Parathyroid adenoma (tissue), 2 donors: Measurements from ENCODE around the gene IFT52.
"Not testable (repeated sequence)": the region's sequence is repeated elsewhere in the genome, so short reads cannot be mapped to it uniquely, and the experiment has no call there.

Experiments
- H2AFZ ChIP-seq: fragments of 300-600 bp; sonication (generic); one replicate; pipeline ENCODE4 v1.7.0; 2017; ENCODE audit warnings: antibody characterized with exemption, mild to moderate bottlenecking
- H3K27ac ChIP-seq: fragments of 300-600 bp; sonication (generic); one replicate; pipeline ENCODE4 v1.7.0; 2017
- H3K27me3 ChIP-seq: fragments of 300-600 bp; sonication (generic); one replicate; pipeline ENCODE4 v1.7.0; 2017; ENCODE audit warnings: low read length; ENCODE audit not compliant: control insufficient read depth, insufficient read depth
- H3K36me3 ChIP-seq: fragments of 300-600 bp; sonication (generic); one replicate; pipeline ENCODE4 v1.7.0; 2017; ENCODE audit warnings: low read length; ENCODE audit not compliant: control insufficient read depth, insufficient read depth
- H3K4me1 ChIP-seq: fragments of 300-600 bp; sonication (generic); one replicate; pipeline ENCODE4 v1.7.0; 2017; ENCODE audit warnings: control low read depth
- H3K4me2 ChIP-seq: fragments of 300-600 bp; sonication (generic); one replicate; pipeline ENCODE4 v1.7.0; 2017; ENCODE audit warnings: low read length
- H3K4me3 ChIP-seq: fragments of 300-600 bp; sonication (generic); one replicate; pipeline ENCODE4 v1.7.0; 2017; ENCODE audit warnings: low read depth, low read length
- H3K79me2 ChIP-seq: fragments of 300-600 bp; sonication (generic); one replicate; pipeline ENCODE4 v1.7.0; 2017; ENCODE audit warnings: control low read depth
- H3K9ac ChIP-seq: fragments of 300-600 bp; sonication (generic); one replicate; pipeline ENCODE4 v1.7.0; 2017; ENCODE audit warnings: mild to moderate bottlenecking
- H3K9me3 ChIP-seq: fragments of 300-600 bp; sonication (generic); one replicate; pipeline ENCODE4 v1.7.0; 2017; ENCODE audit warnings: low read length; ENCODE audit not compliant: control insufficient read depth
- TF ChIP-seq, protein P1 (sequence below): fragments of 300-600 bp; sonication (generic); IDR thresholded peaks from one replicate; pipeline ENCODE4 v1.7.0; 2017; ENCODE audit warnings: antibody characterized with exemption, mild to moderate bottlenecking
- donor health status: primary hyperparathyroidism.

The IFT52 gene

DNA sequence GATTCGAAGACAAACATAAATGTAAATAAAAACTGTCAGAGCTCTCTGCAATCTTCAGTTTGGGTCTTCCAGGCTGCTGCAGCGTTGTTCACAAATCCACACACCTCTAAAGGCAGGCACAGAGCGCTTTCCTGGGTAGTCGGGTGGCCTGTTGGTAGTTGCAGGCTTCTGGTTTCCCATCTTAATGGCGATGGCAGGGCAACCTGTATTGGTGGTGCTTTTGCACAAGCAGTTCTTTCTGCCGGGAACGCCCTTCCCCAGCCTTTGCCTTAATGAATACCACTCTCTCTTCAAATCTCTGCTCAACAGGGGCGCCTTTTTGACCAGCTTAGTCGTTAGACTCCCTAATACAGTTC lies 723 bp upstream of the IFT52 start:
- no peaks in the 10 kb centered on the region for H3K27me3 ChIP-seq
- peaks cover 3% of the 10 kb centered on the region for H3K4me1 ChIP-seq
- peak overlapping the region; percentile 97 for H3K4me3 ChIP-seq
- H3K36me3 ChIP-seq, result no peaks in the 10 kb centered on the region
- H2AFZ ChIP-seq, result peak overlapping the region; percentile 100
- H3K9ac ChIP-seq, result peak overlapping the region; percentile 54
- no peaks in the 10 kb centered on the region for H3K9me3 ChIP-seq
- H3K27ac ChIP-seq, result peak overlapping the region; percentile 89
- peak overlapping the region; percentile 98 for H3K4me2 ChIP-seq
- H3K79me2 ChIP-seq, result peaks cover 9% of the 10 kb centered on the region
- TF ChIP-seq, protein P1, sequence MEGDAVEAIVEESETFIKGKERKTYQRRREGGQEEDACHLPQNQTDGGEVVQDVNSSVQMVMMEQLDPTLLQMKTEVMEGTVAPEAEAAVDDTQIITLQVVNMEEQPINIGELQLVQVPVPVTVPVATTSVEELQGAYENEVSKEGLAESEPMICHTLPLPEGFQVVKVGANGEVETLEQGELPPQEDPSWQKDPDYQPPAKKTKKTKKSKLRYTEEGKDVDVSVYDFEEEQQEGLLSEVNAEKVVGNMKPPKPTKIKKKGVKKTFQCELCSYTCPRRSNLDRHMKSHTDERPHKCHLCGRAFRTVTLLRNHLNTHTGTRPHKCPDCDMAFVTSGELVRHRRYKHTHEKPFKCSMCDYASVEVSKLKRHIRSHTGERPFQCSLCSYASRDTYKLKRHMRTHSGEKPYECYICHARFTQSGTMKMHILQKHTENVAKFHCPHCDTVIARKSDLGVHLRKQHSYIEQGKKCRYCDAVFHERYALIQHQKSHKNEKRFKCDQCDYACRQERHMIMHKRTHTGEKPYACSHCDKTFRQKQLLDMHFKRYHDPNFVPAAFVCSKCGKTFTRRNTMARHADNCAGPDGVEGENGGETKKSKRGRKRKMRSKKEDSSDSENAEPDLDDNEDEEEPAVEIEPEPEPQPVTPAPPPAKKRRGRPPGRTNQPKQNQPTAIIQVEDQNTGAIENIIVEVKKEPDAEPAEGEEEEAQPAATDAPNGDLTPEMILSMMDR, result no peak

- H3K27ac ChIP-seq, H3K4me2 ChIP-seq, H3K27me3 ChIP-seq, H3K9ac ChIP-seq, H3K36me3 ChIP-seq, H2AFZ ChIP-seq, H3K9me3 ChIP-seq, H3K79me2 ChIP-seq, H3K4me3 ChIP-seq, H3K4me1 ChIP-seq: not testable (repeated sequence)
Observed at GRCh38 chr20:43601960-43602359, 11.2 kb downstream of the IFT52 start.

DNA sequence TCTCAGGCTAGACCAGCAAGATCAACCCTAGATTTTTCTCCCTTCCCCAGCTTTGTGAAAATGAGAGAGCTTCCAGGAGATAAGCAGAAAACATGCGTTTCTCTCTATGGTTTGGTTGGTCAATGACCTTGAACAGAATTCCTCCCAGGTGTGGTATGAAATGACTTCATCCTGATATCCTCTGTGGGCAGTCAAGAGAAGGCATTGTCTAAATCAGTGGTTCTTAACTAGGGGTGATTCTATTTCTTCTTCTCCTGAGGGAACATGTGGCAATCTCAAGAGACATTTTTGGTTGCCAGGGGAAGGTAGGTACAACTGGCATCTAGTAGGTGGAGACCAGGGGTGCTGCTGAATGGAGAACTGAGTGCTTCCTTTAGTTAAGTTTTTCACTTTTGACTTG lies 12.4 kb downstream of the IFT52 start:
- TF ChIP-seq, protein P1, result no peak
- Histone ChIP-seq H3K9me3 (no peaks in the 10 kb centered on the region), H3K79me2 (no peaks in the 10 kb centered on the region), H3K36me3 (no peaks in the 10 kb centered on the region), H3K9ac (no peak overlapping the region), H3K4me3 (no peak overlapping the region), H3K27ac (no peak overlapping the region), H3K4me2 (no peak overlapping the region), H3K27me3 (no peaks in the 10 kb centered on the region), H3K4me1 (no peaks in the 10 kb centered on the region), H2AFZ (no peak overlapping the region)

DNA sequence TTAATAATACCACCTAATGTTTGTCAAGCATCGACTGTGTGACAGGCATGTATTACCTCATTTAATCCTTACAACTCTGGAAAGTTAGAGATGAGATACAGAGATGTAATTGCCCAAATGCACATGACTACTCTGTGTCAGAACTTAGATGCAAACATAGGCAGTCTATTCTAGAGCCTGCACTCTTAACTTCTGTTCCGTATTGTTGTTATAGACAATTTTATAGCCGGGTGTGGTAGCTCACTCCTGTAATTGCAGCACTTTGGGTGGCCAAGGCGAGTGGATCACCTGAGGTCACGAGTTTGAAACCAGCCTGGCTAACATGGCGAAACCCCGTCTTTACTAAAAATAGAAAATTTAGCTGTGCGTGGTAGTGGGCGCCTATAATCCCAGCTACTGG lies 15.0 kb downstream of the IFT52 start:
- Histone ChIP-seq H3K9me3 (no peaks in the 10 kb centered on the region), H3K4me2 (no peak overlapping the region), H3K4me3 (no peak overlapping the region), H3K27me3 (no peaks in the 10 kb centered on the region), H3K36me3 (no peaks in the 10 kb centered on the region), H3K27ac (no peak overlapping the region), H3K79me2 (no peaks in the 10 kb centered on the region), H2AFZ (no peak overlapping the region), H3K4me1 (no peaks in the 10 kb centered on the region), H3K9ac (no peak overlapping the region)
- TF ChIP-seq, protein P1, result no peak

- H3K4me3 ChIP-seq, H3K4me2 ChIP-seq, H3K27me3 ChIP-seq, H3K79me2 ChIP-seq, H3K36me3 ChIP-seq, H2AFZ ChIP-seq, H3K27ac ChIP-seq, H3K4me1 ChIP-seq, H3K9me3 ChIP-seq, H3K9ac ChIP-seq: not testable (repeated sequence)
Observed at GRCh38 chr20:43607278-43607677, 16.5 kb downstream of the IFT52 start.

- no peaks in the 10 kb centered on the region for H3K9me3 ChIP-seq
- H2AFZ ChIP-seq, result no peak overlapping the region
- H3K27me3 ChIP-seq, result no peaks in the 10 kb centered on the region
- H3K4me2 ChIP-seq, result no peak overlapping the region
- H3K36me3 ChIP-seq, result no peaks in the 10 kb centered on the region
- no peaks in the 10 kb centered on the region for H3K79me2 ChIP-seq
- TF ChIP-seq, protein P1, result no peak
- H3K4me3 ChIP-seq, result no peak overlapping the region
- no peak overlapping the region for H3K27ac ChIP-seq
- no peaks in the 10 kb centered on the region for H3K4me1 ChIP-seq
- H3K9ac ChIP-seq, result no peak overlapping the region
Observed at GRCh38 chr20:43631598-43631997, 40.9 kb downstream of the IFT52 start.
